ENCODE data around the gene ZNF81.
"Not testable (repeated sequence)": the region's sequence is repeated elsewhere in the genome, so short reads cannot be mapped to it uniquely, and the experiment has no call there.

GRCh38 chrX:47958206-47958605 lies 121.5 kb downstream of the ZNF81 start:
- TF ChIP-seq CTCF, POLR2A (IDR thresholded peaks at IDR 0.05): not testable (repeated sequence)
